ENCODE measurements around the gene TNFRSF19. TPM values are rescaled to one million over a fixed set of nuclear protein-coding genes. Genes with fewer than 3 reads are reported as not detected.

TNFRSF19 gene
- total and polyA plus RNA-seq, 4 donors = 0.27 to 2.8 (median 0.91) TPM

DNA sequence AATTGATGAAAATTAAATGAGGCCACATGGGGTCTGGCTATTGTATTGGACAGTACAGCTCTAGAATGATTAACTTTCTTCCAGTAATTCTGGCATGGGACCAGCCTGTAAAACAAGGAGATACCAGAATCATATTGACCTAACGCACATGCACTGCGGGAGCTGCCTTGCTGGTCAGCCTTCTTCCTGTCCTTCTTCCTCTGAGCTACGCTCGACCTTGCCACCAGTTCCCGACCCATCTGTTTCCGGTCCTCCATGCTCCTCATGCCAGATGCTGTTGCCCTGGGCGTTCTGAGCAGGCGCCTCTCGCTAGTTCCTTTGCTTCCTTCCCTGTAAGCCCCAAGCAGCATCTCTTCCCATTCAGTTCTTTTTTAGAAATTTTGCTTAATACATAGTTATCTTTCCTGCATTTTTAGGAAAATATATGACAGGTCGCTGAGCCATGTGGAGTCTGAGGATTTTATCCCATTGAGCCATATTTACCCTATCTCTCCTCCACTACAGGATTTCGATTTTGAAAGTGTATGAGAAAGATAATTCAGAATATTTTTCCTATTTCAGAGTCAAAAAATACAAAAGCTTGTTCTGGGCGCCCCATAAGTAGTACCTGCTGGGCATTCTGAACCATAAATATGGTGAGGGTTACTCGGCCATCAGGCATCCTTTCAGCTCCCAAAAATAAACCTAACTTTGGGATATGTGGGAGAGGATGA, 38.6 kb downstream of the TNFRSF19 start:
- Histone ChIP-seq H3K27ac (ENCODE audit: low read depth in 1 of 2, low read length in 2 of 2) (peak overlapping the region; percentile 3 to 57), H3K4me3 (ENCODE audit: low read depth in 1 of 3, low read length in 3 of 3) (peak overlapping the region in 1 of 3 donors; percentile 23), H3K9me3 (ENCODE audit: control insufficient read depth in 4 of 4, low read length in 3 of 4) (no peaks in the 10 kb centered on the region), H3K27me3 (ENCODE audit: control insufficient read depth in 4 of 4, insufficient read depth in 4 of 4, low read length in 3 of 4) (no peaks in the 10 kb centered on the region), H3K4me1 (ENCODE audit: control insufficient read depth in 4 of 4, insufficient read depth in 4 of 4, low read length in 3 of 4) (peaks cover 0 to 14% (median 8%) of the 10 kb centered on the region in 4 donors), H3K36me3 (ENCODE audit: control insufficient read depth in 4 of 4, insufficient read depth in 3 of 4, low read depth in 1 of 4, low read length in 3 of 4) (no peaks in the 10 kb centered on the region), H3K9ac (ENCODE audit: low read depth in 1 of 2, low read length in 2 of 2) (no peak overlapping the region)
- WGBS = 61% methylated on average over 13 of the region's 13 CpGs
- DNase-seq (ENCODE audit: low spot score) = no peak
- no peak for TF ChIP-seq FOXA2 (IDR thresholded peaks at IDR 0.05)
- TF ChIP-seq, protein P1, sequence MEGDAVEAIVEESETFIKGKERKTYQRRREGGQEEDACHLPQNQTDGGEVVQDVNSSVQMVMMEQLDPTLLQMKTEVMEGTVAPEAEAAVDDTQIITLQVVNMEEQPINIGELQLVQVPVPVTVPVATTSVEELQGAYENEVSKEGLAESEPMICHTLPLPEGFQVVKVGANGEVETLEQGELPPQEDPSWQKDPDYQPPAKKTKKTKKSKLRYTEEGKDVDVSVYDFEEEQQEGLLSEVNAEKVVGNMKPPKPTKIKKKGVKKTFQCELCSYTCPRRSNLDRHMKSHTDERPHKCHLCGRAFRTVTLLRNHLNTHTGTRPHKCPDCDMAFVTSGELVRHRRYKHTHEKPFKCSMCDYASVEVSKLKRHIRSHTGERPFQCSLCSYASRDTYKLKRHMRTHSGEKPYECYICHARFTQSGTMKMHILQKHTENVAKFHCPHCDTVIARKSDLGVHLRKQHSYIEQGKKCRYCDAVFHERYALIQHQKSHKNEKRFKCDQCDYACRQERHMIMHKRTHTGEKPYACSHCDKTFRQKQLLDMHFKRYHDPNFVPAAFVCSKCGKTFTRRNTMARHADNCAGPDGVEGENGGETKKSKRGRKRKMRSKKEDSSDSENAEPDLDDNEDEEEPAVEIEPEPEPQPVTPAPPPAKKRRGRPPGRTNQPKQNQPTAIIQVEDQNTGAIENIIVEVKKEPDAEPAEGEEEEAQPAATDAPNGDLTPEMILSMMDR (IDR thresholded peaks at IDR 0.05; ENCODE audit: low read depth, low read length, missing input control) = no peak
- TF ChIP-seq NR2F2 (IDR thresholded peaks at IDR 0.05) = peak; percentile 95
- TF ChIP-seq, protein P2, sequence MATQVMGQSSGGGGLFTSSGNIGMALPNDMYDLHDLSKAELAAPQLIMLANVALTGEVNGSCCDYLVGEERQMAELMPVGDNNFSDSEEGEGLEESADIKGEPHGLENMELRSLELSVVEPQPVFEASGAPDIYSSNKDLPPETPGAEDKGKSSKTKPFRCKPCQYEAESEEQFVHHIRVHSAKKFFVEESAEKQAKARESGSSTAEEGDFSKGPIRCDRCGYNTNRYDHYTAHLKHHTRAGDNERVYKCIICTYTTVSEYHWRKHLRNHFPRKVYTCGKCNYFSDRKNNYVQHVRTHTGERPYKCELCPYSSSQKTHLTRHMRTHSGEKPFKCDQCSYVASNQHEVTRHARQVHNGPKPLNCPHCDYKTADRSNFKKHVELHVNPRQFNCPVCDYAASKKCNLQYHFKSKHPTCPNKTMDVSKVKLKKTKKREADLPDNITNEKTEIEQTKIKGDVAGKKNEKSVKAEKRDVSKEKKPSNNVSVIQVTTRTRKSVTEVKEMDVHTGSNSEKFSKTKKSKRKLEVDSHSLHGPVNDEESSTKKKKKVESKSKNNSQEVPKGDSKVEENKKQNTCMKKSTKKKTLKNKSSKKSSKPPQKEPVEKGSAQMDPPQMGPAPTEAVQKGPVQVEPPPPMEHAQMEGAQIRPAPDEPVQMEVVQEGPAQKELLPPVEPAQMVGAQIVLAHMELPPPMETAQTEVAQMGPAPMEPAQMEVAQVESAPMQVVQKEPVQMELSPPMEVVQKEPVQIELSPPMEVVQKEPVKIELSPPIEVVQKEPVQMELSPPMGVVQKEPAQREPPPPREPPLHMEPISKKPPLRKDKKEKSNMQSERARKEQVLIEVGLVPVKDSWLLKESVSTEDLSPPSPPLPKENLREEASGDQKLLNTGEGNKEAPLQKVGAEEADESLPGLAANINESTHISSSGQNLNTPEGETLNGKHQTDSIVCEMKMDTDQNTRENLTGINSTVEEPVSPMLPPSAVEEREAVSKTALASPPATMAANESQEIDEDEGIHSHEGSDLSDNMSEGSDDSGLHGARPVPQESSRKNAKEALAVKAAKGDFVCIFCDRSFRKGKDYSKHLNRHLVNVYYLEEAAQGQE (IDR thresholded peaks at IDR 0.05) = no peak
- TF ChIP-seq, protein P3, sequence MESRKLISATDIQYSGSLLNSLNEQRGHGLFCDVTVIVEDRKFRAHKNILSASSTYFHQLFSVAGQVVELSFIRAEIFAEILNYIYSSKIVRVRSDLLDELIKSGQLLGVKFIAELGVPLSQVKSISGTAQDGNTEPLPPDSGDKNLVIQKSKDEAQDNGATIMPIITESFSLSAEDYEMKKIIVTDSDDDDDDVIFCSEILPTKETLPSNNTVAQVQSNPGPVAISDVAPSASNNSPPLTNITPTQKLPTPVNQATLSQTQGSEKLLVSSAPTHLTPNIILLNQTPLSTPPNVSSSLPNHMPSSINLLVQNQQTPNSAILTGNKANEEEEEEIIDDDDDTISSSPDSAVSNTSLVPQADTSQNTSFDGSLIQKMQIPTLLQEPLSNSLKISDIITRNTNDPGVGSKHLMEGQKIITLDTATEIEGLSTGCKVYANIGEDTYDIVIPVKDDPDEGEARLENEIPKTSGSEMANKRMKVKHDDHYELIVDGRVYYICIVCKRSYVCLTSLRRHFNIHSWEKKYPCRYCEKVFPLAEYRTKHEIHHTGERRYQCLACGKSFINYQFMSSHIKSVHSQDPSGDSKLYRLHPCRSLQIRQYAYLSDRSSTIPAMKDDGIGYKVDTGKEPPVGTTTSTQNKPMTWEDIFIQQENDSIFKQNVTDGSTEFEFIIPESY (IDR thresholded peaks at IDR 0.05) = no peak
- TF ChIP-seq RAD21 (IDR thresholded peaks at IDR 0.05) = no peak
- TF ChIP-seq HNF4G (IDR thresholded peaks at IDR 0.05) = no peak
- TF ChIP-seq SP1 (IDR thresholded peaks at IDR 0.05) = no peak
- TF ChIP-seq RXRA (IDR thresholded peaks at IDR 0.05) = no peak
- no peak for TF ChIP-seq JUND (IDR thresholded peaks at IDR 0.05)
- TF ChIP-seq, protein P4, sequence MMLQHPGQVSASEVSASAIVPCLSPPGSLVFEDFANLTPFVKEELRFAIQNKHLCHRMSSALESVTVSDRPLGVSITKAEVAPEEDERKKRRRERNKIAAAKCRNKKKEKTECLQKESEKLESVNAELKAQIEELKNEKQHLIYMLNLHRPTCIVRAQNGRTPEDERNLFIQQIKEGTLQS (IDR thresholded peaks at IDR 0.05) = no peak
- no peak for TF ChIP-seq EGR1 (IDR thresholded peaks at IDR 0.05; ENCODE audit: low read depth in 2 of 2)
- TF ChIP-seq, protein P5, sequence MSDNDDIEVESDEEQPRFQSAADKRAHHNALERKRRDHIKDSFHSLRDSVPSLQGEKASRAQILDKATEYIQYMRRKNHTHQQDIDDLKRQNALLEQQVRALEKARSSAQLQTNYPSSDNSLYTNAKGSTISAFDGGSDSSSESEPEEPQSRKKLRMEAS (IDR thresholded peaks at IDR 0.05) = peak; percentile 45
- no peak for TF ChIP-seq GABPA (IDR thresholded peaks at IDR 0.05 in 1 of 2, conservative IDR thresholded peaks at IDR 0.05 in 1 of 2)
- no peak for TF ChIP-seq HNF4A (conservative IDR thresholded peaks at IDR 0.05)
- TF ChIP-seq FOXA1 (IDR thresholded peaks at IDR 0.05) = no peak
- TF ChIP-seq TAF1 (conservative IDR thresholded peaks at IDR 0.05) = no peak
- TF ChIP-seq YY1 (IDR thresholded peaks at IDR 0.05) = no peak

Measured in liver (tissue), 9 donors.